ENCODE results near the gene TKTL1.

DNA sequence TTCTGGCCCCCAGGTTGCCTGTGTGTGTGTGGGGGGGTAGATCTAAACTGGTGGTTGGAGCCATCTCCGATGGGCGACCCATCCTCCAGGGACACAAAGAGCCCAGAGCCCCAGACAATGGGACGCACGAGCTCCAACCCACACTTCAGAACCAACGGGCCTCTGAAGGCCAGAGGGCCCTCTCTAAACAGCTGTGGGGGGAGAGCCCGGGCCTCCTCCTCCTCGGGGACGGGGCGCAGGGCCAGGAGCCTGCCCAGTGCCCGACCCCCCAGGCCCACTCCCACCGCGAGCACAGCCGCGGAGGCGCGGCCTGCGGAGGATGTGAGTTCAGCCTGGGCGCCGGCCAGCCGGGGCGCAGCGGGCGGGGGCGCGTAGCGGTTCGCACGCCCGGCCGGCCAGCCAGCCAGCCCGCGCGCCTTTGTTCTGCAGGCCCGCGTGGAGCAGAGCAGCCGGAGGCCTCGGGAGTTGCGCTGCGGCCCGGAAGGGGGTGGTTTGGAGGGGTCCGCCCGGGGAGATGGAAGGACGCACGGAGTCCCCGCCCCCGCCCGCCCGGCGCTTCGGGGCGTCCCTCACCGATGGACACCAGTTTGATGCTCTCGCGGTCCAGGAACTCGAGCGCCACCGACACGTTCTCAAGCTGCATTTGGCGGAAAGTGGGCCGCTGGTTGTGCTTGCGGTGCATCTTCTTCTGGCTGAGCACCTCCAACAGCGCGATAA, 74.9 kb downstream of the TKTL1 start:
- TF ChIP-seq, protein P1, sequence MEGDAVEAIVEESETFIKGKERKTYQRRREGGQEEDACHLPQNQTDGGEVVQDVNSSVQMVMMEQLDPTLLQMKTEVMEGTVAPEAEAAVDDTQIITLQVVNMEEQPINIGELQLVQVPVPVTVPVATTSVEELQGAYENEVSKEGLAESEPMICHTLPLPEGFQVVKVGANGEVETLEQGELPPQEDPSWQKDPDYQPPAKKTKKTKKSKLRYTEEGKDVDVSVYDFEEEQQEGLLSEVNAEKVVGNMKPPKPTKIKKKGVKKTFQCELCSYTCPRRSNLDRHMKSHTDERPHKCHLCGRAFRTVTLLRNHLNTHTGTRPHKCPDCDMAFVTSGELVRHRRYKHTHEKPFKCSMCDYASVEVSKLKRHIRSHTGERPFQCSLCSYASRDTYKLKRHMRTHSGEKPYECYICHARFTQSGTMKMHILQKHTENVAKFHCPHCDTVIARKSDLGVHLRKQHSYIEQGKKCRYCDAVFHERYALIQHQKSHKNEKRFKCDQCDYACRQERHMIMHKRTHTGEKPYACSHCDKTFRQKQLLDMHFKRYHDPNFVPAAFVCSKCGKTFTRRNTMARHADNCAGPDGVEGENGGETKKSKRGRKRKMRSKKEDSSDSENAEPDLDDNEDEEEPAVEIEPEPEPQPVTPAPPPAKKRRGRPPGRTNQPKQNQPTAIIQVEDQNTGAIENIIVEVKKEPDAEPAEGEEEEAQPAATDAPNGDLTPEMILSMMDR (optimal IDR thresholded peaks at IDR 0.05 in 1 of 3, IDR thresholded peaks at IDR 0.05 in 1 of 3, conservative IDR thresholded peaks at IDR 0.05 in 1 of 3; ENCODE audit: extremely low read depth in 1 of 3, insufficient read depth in 2 of 3, low read length in 3 of 3) = no peak
- TF ChIP-seq EZH2 (IDR thresholded peaks at IDR 0.05; ENCODE audit: low read length) = no peak
